Pulmonary artery endothelial cell (primary cell): ENCODE results near the gene ARHGAP6. TPM values are rescaled to one million over a fixed set of nuclear protein-coding genes. Genes with fewer than 3 reads are reported as not detected.
"Not testable (repeated sequence)": the region's sequence is repeated elsewhere in the genome, so short reads cannot be mapped to it uniquely, and the experiment has no call there.

ENCODE experiments used
- DNase-seq: peaks from one replicate; pipeline ENCODE4 v3.0.0-alpha.2; 2011; ENCODE audit warnings: low read depth, low spot score
- total RNA-seq: library from RNA; depleted of rRNA; stranded (reverse); fragments of >200 nt; gene quantifications from 2 replicates; pipeline ENCODE4 v1.2.3, GENCODE V29; 2014

Gene ARHGAP6
- total RNA-seq, 1 donor from 2014 or later = 0.86 TPM

GRCh38 chrX:11401966-11402365, 263.8 kb downstream of the ARHGAP6 start:
- DNase-seq = no peak

DNA sequence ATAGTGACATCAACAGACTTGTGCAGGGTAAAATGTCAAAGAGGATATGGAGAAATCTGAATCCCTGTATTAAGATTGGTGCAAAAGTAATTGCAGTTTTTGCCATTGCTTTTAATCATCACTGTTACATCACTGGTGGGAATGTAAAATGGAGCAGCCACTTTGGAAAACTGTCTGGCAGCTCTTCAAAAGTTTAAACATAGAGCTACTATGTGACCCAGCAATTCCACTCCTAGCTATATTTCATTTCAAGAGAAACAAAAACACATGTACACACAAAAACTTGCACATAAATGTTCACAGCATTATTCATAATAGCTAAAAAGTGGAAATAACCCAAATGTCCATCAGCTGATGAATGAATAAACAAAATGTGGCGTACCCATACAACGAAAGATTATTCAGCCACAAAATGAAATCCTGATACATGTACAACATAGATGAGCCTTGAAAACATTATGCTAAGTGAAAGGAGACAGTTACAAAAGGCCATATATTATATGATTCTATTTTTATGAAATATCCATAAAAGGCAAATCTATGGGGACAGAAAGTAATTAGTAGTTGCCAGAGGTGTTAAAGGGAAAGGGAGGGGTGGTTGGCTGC, 266.1 kb downstream of the ARHGAP6 start:
- DNase-seq = no peak

DNA sequence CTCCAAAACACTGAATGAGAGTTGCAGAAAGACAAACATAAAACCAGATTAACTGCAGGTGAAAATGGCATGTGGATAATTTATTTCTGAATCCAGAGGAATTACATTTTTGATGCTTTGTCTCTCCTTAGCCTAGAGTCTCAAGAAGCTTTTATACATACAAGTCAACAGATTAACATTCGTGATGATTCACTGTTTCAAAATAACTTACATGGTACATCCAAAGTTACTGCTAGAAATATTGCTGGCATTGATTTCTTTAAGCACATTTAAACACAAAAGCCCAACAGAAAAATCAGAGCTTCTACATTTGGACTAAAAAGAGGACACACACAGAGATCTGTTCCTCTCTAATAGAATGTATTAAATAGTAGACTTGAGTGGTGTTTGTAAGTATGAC, 266.9 kb downstream of the ARHGAP6 start:
- no peak for DNase-seq

DNA sequence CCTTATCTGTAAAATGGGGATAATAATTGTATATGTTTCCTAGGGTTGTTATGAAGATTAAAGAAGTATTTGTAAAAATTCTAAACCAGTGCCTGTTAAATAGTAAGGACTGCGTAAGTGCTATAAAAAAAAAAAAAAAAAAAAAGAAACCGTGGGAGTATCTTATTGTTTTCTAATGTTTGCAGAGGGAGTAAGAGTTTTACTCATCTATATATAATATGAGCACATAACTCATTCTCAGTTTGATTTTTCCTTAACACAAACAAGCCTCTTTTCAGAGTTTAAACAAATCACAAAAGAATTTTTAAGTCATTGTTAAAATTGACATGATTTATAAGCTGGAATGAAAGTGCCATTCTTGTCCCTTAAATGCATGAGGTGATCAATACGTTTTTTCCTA, 267.6 kb downstream of the ARHGAP6 start:
- DNase-seq = no peak

DNA sequence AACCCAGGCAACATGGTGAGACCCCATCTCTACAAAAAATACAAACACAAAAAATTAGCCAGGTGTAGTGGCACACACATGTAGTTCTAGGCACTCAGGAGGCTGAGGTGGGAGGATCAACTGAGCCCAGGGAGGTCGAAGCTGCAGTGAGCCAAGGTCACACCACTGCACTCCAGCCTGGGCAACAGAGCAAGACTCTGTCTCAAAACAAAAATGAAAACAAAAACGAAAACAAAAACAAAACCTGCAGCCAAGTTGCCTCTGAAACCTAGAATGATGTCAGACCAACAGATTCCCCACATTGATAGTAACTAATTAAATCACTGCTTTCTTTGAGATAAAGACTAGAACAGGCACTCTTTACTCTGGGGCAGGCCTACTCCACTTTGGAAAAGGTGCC, 268.0 kb downstream of the ARHGAP6 start:
- DNase-seq = no peak

GRCh38 chrX:11395859-11396258, 269.9 kb downstream of the ARHGAP6 start:
- no peak for DNase-seq

DNA sequence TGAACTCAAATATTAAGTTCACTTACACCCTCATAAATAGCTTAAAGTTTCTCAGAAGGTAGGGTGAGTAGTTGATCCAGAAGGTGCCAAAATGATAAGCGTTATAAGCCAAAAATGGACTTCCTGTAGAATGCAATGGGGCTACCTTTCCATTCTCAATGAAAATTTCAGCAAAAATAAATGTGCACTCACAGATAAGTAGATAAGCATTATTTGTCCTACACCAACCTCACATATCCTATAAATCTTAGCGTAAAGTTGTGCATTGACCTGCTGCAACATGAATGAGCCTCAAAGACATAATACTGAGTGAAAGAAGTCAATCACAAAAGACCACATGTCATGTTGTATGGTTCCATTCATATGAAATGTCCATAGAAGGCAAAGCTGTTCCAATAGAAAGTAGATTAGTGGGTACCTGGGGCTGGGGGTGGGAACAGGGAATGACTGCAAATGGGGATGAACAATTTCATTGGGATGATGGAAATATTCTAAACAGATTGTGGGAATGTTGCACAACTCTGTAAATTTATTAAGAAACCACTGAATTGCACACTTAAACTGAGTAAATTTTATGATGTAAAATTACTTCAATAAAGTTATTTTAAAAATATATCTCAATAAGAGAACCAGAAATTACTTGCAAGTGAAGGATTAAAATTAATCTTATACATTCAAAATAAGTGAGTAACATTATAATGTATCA, 271.6 kb downstream of the ARHGAP6 start:
- no peak for DNase-seq

- no peak for DNase-seq
Measured at GRCh38 chrX:11386812-11387211, 278.9 kb downstream of the ARHGAP6 start.

- no peak for DNase-seq
Measured at GRCh38 chrX:11386001-11386523, 279.7 kb downstream of the ARHGAP6 start.

GRCh38 chrX:11382930-11383329, 282.8 kb downstream of the ARHGAP6 start:
- DNase-seq = no peak

- DNase-seq = peak; percentile 32
Measured at GRCh38 chrX:11381464-11381863, 284.3 kb downstream of the ARHGAP6 start.

GRCh38 chrX:11380187-11380844, 285.4 kb downstream of the ARHGAP6 start:
- no peak for DNase-seq

GRCh38 chrX:11376163-11376562, 289.6 kb downstream of the ARHGAP6 start:
- DNase-seq = no peak

- no peak for DNase-seq
Measured at GRCh38 chrX:11375614-11376119, 290.1 kb downstream of the ARHGAP6 start.

GRCh38 chrX:11374570-11374969, 291.1 kb downstream of the ARHGAP6 start:
- no peak for DNase-seq

GRCh38 chrX:11371106-11371505, 294.6 kb downstream of the ARHGAP6 start:
- no peak for DNase-seq

DNA sequence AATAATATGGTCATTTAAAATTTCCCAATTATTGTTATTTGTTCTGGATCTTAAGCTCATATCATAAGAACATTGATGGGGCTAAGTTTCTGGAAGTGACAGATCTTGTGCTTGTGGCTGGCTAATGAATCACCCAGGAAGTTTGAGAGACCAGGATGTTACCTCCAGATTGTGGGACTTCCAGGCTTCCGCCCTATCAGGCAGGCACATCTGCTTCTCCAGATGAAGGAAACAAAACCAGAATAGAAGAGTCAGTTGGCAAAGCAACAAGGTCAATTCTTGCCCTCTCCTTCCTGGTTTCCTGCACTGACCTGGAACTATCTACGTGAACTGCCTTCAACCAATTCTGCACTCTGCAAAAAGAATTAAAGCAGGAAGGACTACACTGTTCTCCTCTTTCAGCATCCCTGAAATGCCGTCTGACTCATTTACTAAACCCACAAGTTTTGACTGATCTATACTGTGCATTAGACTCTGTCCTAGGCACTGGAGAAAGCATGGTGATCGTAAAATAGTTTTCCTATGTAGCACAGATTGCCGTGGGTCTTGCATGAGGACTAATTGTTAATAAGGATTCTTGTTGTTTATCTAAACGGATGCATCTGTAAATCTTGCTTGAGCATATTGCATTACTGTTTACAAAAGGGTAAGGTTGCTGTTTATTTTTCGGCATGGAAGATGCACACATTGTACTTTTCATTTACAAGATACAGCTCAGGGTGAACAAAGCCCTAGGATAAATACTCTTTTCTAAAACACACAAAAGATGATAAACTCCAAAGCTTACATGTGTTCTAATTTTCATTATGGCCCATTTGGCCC, 297.9 kb downstream of the ARHGAP6 start:
- peak; percentile 22 for DNase-seq

DNA sequence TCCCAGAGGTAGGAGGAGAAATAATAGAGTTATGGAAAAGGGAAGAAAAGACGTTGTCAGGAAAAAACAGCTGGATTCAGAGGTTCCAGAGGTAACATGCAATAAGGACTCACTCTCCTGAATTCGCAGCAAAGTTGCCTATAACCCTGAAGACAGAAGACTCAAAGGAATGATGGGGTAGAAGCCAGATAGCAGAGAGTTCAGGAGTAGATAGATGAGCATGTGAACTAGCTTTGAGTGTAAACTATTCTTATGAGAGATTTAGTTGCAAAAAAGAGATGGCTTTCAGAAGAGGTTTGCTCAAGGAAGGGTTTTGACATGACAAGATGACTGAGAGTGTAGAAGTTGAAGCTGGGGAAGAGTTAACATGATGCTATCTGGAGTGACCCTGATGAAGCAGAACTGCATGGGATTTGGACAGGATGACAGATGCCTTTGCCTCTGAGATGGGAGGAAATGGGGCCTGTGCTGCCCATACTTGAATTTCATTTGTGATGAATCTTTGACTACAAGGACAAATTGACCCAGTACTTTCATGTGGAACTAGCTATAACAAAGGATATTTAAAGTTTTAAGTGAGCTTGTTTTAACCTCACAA, 298.6 kb downstream of the ARHGAP6 start:
- no peak for DNase-seq

DNA sequence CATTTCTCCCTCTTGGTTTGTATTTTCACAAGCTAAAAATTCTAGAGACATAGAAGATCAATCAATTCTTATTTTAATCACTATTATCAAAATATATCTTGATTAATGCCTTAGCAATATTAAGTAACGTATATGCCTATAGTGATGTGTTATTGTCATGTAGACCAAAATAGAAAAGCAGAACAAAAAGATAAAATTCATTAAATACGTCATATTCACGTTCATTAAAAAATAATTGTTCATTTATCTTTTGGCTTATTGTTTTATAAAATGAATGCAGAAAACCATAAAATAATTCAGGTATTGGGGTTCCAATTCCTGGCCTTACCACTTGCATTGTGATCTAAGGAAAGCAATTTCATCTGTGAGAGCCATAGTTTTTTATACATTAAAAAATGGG, 300.3 kb downstream of the ARHGAP6 start:
- no peak for DNase-seq

- DNase-seq = no peak
Measured at GRCh38 chrX:11364835-11365234, 300.9 kb downstream of the ARHGAP6 start.

DNA sequence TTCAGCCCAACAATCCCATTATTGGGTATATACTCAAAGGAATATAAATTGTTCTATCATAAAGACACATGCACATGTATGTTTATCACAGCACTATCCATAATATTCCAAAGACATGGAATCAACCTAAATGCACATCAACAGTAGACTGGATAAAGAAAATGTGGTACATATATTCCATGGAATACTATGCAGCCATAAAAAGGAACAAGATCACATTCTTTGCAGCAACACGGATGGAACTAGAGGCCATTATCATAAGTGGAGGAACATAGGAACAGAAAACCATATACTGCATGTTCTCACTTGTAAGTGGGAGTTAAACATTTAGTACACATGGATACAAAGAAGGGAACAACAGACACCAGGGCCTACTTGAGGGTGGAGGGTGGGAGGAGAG, 301.9 kb downstream of the ARHGAP6 start:
- DNase-seq = not testable (repeated sequence)
